Measurements from ENCODE around the gene AZIN2.

DNA sequence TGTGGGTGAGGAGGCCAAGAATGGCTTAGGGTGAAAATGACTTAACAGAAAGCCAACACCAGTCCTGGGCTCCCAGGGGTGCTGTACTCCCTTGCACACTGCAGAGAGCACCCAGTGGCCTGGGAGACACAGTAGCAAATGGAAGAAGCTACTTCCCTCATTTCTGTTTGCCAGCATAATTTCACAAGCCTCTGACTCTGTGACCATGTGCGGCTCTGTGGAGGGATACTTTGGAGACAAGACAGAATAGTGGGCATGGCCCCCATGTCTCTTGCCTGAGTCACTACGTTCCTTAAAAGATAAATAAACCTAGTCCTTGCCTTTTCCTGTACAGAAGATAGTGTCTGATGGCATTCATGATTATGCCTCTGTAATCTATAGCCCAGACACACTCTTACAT is 62.7 kb downstream of the AZIN2 start:
- TF ChIP-seq, protein P1, sequence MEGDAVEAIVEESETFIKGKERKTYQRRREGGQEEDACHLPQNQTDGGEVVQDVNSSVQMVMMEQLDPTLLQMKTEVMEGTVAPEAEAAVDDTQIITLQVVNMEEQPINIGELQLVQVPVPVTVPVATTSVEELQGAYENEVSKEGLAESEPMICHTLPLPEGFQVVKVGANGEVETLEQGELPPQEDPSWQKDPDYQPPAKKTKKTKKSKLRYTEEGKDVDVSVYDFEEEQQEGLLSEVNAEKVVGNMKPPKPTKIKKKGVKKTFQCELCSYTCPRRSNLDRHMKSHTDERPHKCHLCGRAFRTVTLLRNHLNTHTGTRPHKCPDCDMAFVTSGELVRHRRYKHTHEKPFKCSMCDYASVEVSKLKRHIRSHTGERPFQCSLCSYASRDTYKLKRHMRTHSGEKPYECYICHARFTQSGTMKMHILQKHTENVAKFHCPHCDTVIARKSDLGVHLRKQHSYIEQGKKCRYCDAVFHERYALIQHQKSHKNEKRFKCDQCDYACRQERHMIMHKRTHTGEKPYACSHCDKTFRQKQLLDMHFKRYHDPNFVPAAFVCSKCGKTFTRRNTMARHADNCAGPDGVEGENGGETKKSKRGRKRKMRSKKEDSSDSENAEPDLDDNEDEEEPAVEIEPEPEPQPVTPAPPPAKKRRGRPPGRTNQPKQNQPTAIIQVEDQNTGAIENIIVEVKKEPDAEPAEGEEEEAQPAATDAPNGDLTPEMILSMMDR (IDR thresholded peaks at IDR 0.05) = no peak
- no peak for TF ChIP-seq POLR2A (IDR thresholded peaks at IDR 0.05)
